Ovary (tissue), 3 donors: ENCODE data around the gene ACMSD.

Source experiments
- EP300 ChIP-seq: sonication (generic); formaldehyde crosslinking; IDR thresholded peaks from one replicate; pipeline ENCODE4 v1.6.1; 2017; ENCODE audit warnings: antibody characterized with exemption
- POLR2A ChIP-seq: fragments of 450-650 bp; IDR thresholded peaks from one replicate; pipeline ENCODE4 v1.6.1; 2017; ENCODE audit warnings: antibody characterized with exemption, mild to moderate bottlenecking, moderate library complexity
- TF ChIP-seq, protein P1 (sequence below), 3 donors: fragments of 450-650 bp in 2 of 3; fragments of 200-600 bp in 1 of 3; IDR thresholded peaks; one replicate each; pipeline versions ENCODE4 v1.5.1 to v1.8.0; 2016 to 2022; ENCODE audit warnings: antibody characterized with exemption in 3 of 3, mild to moderate bottlenecking in 1 of 3
- donor health status: DM: no; HTN: no; CAD: no.

DNA sequence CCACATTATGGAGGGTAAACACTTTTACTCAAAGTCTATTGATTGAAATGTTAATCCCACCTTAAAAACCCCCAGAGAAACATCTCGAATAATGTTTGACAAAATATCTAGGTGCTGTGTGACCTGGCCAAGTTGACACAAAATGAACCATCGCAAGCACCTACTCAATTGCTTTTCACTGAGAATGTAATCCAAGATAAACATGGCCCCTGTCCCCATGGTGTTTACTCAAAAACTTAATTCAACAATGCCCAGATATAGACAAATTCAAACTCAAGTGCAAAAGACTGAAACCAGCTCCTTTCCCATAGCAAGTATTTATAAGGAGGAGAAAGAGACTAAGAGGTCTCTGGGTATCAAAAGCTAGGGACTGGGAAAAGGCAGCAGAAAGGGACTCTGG lies 15.0 kb upstream of the ACMSD start:
- TF ChIP-seq, protein P1, sequence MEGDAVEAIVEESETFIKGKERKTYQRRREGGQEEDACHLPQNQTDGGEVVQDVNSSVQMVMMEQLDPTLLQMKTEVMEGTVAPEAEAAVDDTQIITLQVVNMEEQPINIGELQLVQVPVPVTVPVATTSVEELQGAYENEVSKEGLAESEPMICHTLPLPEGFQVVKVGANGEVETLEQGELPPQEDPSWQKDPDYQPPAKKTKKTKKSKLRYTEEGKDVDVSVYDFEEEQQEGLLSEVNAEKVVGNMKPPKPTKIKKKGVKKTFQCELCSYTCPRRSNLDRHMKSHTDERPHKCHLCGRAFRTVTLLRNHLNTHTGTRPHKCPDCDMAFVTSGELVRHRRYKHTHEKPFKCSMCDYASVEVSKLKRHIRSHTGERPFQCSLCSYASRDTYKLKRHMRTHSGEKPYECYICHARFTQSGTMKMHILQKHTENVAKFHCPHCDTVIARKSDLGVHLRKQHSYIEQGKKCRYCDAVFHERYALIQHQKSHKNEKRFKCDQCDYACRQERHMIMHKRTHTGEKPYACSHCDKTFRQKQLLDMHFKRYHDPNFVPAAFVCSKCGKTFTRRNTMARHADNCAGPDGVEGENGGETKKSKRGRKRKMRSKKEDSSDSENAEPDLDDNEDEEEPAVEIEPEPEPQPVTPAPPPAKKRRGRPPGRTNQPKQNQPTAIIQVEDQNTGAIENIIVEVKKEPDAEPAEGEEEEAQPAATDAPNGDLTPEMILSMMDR (IDR thresholded peaks at IDR 0.05) = no peak
- TF ChIP-seq EP300 = no peak
- TF ChIP-seq POLR2A = no peak
